A204.1 (cell line): ENCODE results near the gene DIAPH2.
"Not testable (repeated sequence)": the region's sequence is repeated elsewhere in the genome, so short reads cannot be mapped to it uniquely, and the experiment has no call there.

ENCODE experiments used
- FAIRE-seq: peaks from 2 replicates; lab custom pipeline; 2012; peaks lifted over from hg19 to GRCh38; lab: Jason Lieb, UNC

The DIAPH2 gene

DNA sequence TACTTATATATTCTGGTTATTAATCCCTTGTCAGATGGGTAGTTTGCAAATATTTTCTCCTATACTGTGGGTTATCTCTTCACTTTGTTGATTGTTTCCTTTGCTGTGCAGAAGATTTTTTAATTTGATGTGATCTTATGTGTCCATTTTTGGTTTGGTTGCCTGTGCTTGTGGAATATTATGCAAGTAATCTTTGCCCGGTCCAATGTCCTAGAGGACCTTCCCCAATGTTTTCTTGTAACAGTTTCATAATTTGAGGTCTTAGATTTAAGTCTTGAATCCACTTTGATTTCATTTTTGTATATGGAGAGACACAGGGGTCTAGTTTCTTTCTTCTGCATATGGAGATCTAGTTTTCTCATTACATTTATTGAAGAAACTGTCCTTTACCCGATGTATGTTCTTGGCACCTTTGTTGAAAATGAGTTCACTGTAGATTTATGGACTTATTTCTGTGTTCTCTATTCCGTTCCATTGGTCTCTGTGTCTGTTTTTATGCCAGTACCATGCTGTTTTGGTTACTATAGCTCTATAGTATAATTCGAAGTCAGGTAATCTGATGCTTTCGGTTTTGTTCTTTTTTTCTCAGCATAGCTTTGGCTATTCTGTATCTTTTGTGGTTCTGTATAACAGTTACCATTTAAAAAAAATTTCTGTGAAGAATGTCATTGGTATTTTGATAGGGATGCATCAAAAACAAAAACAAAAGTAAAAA, 34.7 kb downstream of the DIAPH2 start:
- FAIRE-seq, result no peak

DNA sequence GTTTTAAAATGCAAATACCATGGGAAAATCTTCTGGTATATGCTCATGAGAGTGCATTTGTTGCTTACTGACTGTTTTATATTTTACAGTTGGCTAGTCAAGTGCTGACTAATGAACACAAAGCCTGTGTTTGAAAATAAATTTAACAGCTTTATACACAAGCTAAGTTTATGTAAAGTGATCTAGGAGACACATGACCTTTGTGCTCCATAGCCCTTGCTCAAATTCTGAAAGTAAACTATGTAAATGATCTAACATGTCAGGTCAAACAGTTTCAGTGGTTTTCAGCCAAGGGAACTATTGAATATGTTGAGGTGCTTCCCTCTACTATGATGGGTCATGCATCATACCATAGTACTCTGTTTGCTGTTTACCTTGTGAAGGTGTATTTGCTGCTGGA, 36.7 kb downstream of the DIAPH2 start:
- FAIRE-seq, result no peak

DNA sequence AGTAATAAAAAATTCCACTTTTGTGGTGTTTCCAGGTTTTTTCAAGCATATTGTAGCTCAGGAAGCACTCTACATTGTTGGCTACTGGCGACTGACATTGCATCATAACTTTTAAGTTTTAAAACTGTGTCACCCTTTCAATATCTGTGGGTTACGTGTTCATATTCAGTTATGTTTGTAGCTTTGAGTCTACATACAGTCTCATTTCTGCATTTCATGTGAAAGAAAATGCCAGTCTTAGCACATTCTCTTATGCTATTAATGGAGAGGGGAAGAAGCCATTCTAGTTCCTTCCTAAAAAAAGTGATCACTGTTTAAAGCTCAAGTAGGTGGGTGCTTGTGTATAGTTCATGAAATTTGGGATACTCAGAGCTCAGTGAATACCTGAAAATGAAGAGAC, 38.1 kb downstream of the DIAPH2 start:
- FAIRE-seq, result no peak

DNA sequence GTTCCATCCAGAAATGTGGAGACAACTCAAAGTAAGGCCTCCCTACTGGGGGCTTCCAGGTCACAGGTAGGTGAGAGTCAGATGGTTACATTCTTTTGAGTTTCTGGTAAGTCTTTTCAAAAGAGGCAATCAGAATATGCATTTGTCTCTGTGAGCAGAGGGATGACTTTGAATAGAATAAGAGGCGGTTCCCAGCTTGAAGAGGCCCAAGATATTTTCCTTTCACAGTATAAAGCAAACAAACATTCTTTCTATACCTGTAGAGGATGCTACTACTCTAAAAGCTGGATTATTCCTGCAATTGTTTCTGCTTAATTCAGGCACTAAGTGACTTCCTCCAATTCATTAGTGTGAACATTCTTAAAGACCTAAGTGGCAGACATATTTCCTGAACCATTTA, 44.4 kb downstream of the DIAPH2 start:
- FAIRE-seq, result no peak

DNA sequence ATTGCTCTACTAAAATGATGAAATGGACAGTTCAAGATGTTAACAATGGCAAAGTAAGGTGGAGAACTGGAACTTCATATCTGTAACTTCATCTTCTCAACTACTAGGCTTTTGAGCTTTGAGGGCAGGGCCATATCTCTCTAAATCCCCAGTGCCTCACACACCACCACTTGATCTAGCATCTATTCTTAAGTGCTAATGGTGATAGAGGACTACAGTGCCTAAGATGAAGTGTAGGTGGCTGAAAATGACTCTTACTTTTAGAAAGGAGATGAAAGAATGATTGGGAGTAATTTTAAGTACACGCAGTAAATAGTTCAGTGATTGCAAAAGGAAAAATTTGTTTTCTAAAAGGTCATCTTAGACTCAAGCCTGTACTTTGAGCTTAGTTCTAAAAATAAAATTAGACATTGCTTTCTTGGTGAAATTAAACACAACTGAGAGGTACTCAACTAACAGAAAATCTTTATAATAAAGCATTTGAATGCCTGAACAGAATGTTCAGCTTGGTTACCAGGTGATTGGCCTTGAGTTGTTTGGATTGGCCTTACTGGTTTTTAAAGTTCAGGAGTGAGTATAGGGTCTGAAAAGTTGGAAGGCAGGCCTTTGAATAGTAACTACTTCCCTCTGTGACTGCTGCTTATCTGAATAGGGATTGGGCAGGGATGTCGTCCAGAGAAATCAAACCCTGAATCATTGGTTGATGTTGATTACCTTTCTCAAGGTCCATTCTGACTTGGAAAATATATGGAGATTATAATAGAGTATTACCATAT, 45.4 kb downstream of the DIAPH2 start:
- FAIRE-seq, result no peak

DNA sequence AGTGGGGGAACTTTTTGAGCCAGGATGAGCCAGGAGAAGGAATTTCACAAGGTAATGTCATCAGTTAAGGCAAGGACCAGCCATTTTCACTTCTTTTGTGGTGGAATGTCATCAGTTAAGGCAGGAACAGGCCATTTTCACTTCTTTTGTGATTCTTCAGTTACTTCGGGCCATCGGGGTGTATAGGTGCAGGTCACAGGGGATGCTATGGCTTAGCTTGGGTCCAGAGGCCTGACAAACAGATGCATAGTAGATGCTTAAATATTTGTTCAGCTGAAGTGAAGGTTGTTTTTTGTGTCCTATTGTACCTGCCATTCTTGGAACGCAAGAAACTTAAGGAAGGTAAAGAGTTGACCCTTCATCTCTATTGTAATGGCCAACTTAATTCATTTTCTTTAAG, 46.4 kb downstream of the DIAPH2 start:
- FAIRE-seq, result not testable (repeated sequence)

DNA sequence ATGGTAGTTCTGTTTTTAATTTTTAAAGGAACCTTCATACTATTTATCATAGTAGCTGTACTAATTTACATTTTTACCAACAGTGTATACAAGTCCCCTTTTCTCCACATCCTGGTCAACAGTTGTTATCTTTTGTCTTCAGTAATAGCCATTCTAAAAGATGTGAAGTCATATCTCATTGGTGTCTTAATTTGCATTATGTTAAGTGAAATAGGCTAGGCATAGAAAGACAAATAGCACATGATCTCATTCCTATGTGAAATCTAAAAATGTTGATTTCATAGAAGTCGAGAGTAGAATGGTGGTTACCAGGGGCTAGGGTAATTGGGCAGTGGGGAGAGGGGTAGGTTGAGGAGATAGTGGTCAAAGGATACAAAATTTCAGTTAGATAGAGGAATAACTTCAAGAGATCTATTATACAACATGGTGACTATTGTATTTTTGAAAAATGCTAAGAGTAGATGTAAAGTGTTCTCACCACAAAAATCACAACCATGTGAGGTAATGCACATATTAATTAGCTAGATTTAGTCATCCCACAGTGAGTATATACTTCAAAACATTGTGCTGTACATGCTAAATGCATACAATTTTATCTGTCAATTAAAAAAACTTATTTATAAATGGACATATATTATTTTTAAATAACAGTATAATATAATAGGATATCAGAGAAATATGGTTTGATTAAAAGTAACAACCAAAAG, 58.9 kb downstream of the DIAPH2 start:
- FAIRE-seq, result no peak

DNA sequence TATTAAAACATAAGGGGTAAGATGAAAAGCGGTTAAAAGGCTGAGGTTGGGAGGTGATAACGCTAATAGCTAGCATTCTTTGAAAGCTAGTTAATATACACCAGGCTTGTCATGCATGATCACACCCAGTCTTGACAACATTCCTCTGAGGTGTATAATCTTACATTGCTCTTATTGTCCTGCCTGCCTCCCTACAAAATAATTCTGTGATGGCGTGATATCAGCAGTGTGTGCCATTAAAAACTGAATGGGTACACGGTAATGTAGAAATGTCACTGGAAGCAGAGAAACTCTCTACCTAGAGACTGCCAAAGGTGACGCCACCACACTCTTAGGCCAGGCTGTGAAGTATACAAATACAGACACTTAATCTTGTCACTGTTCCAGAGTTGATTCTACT, 68.1 kb downstream of the DIAPH2 start:
- FAIRE-seq, result no peak

DNA sequence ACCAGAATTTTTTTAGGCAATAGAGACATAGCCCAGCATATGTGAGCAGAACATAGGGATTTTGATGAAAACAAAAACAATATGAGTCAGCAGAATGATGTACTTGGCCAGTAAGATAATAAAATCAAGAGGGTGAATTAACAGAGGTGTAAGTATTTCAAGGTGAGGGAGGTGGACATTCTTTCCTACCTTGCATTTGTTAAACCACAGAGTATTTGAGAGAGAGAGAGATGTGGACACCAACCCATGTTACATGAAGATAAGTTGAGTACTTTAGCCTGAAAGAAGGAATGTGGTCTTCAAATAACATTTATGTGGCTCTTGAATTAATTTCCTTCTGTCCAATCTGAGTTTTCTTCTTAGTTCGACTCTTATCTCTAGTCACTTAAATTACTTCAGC, 68.6 kb downstream of the DIAPH2 start:
- FAIRE-seq, result no peak

DNA sequence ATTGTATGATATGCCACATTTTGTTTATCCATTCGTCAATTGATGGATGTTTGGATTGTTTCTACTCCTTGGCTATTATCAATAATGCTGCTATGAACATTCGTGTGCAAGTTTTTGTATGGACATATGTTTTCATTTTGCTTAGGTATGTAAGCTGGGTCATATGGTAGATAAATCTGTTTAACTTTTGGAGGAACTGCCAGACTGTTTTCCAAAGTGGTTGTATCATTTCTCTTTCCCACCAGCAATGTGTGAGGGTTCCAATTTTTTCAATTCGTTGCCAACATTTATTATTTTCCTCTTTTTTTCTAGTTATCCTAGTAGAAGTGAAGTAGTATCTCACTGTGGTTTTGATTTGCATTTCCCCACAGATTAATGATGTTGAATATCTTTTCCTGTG, 71.8 kb downstream of the DIAPH2 start:
- no peak for FAIRE-seq

DNA sequence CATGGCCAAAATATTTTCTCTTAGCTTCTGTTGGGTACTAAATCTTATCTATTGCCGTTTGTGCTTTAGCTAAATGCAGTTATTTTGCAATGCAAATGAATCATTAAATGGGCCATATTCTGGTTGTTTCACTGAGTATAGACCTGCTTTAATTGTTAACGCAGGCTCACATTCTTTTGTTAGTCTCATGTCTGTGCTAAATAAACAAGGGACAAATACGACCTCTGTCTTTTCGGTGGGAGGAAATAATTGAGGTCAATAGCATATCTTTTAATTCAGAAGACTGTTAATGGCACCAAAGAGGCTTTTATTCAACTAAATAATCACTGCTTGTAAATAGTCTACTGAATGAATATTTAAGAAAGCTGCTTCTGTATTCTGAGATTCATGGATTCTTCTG, 76.9 kb downstream of the DIAPH2 start:
- no peak for FAIRE-seq

DNA sequence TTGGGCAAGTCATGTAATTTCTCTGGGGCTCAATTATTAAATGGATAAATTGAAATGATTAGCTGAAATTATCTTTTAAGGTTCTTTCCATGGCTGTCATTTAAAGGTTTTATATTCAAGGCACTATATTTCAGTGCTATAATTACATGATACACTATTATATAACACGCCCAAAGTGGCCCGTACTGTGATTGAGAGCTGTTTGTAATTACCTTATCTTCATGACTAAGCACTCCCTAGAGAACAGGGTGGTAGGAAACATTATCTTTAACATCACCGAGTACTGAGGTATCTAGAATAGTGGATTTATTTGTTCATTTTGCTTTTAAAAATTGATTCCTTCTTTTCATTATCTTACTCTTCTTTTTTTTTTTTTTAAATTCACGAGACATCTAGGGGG, 79.0 kb downstream of the DIAPH2 start:
- no peak for FAIRE-seq

DNA sequence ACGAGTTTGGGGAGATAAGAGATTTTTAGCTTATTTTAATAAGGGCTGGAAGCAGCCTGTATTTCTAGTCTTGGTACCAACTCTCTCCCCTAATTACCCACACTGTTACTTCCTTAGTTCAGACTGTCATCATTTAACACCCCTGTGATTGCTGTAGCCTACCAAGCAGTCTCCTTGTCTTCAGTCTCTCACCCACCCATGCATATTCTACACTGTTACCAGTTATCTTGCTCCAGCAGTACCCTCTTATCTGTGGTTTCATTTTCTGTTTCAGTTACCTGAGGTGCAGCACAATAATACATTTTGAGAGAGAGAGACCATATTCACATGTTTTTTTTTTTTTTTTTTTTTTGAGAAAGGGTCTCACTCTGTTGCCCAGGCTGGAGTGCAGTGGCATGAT, 80.2 kb downstream of the DIAPH2 start:
- no peak for FAIRE-seq

DNA sequence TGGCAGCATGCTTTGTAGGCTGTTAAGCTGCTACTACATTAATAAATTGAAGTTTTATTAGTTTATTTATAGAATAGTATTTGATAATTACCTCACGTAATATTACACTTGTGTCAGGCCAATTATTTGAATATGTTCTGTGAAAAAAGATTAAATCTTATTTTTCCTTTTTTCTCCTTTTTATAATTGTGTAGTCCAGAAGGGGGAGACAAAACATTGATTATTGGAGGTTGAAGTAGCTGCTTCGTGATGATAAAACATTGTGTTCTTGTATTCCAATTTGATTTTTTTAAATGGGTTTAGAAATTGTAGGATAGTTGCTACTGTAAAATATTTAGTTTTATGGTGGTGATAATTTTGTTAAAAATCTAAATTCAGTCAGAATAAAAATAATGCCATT, 85.7 kb downstream of the DIAPH2 start:
- peak; percentile 98 for FAIRE-seq

DNA sequence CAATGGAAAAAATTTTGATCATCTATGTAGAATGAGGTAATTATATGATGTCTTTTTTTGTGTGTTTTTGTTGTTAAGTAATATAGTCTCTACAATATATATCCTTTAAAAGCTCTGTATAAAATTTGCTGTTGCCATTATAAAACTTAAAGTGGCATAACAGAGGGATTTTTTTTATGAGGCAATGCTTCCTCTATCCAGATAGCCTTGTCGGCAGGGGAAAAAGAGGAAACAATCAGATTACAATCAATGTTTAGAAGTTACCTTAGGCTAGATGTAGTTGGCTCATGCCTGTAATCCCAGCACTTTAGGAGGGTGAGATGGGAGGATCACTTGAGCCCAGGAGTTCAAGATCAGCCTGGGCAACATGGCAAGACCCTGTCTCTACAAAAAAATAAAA, 86.8 kb downstream of the DIAPH2 start:
- no peak for FAIRE-seq

DNA sequence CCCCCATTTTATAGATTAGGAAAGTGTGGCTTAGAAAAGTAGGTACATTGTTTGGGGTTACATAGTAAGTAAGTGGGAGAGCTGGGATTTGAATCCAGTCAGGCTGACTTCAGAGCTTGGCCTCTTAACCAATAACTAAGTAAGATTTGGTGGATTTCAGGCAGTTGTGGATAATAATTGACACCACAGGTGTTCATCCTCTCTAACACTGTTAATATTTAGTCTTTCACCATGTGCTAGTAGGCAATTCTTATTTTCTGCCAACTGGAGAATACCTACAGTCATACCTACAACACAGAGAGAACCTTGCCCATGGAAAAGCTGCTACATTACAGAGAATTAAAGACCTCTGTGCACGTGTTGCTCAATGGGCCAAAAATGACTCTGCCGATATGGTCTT, 89.5 kb downstream of the DIAPH2 start:
- FAIRE-seq, result no peak

DNA sequence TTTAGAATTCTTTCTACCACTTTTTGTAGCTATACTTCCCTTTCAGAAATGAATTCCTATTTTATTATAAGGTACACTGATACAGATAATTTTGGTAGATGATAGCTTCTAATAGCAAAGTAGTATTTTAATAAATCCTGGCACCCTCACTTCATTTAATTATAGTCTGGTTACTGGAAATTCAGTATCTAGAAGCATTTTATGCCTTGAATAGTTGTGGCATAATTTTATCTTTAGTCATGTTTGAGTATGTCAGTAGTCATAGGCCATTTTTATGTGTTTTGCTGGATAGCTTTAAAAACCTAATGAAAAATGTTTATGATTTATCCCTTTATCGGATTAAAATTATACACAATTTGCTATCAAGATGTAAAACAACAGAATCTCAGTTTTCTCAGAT, 92.3 kb downstream of the DIAPH2 start:
- FAIRE-seq, result no peak

DNA sequence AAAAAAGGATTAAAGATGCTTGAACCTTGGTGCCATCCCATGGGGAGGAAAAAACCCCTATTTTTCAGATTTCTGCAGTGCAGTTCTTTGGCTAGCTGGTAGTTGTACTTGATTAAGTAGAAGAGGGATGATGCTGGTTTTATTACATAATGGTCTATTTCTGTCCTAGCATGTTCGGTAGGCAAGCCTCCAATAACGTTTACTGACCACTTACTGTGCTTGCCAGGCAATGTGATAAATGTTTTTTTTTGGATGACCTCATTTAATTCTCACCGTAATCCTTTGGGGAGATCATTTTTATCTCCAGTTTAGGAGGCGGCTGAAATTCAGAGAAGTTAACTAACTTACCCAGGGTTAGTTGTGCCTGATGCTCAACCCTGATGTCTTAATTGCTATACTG, 106.9 kb downstream of the DIAPH2 start:
- no peak for FAIRE-seq

DNA sequence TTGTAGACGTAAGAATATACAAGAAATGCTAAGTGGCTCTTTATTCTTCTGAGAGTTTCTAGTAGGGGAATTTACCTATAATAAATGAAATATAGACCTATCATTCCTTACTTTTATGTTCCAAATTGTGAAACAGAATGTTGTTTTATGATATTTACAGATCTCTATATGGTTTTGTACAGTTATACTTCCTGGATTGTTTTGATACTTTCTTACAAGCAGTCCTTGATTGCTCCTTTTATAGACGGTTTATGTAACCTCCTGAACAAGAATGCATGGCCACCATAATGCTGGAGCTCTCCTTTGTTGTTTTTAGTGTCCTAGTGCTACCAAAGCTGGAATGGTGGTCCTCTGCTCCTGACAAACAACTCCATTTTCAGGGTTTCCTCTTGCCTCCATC, 107.4 kb downstream of the DIAPH2 start:
- no peak for FAIRE-seq

DNA sequence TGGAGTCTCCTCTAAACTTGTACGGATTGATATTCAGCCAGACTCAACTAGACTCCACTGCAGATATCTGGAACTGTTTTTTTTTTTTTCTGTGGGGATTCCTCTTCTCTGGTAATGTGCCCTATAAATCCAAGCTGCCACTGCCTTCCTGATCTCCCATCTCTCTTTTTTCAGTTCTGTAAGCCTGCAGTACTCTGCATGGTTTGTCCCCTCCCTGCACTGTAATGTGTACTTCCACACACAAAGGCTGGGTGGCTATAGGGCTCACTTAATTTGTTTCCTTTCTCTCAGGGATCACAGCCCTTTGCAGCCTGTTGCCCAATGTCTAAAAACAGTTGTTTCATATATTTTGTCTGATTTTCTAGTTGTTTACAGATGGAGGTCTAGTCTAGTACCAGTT, 114.3 kb downstream of the DIAPH2 start:
- FAIRE-seq, result no peak

DNA sequence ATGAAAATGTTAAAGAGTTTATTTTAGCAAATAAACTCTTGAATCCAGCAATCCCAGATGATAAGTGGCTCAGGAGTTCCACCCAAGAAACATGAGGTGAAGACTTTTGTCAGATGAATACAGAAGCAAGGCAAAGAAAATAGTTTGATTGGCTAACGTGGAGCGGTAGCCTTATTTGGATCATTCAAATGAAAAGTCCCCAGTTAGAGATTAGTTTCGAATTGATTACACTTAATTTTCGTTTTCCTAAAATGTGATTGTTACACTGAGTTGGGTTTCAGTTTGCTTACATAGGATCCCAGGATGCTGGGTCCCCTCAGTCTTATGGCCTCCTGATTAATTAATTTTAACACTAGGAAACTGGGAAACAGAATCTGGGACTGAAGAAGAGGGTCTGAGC, 122.7 kb downstream of the DIAPH2 start:
- FAIRE-seq, result no peak

DNA sequence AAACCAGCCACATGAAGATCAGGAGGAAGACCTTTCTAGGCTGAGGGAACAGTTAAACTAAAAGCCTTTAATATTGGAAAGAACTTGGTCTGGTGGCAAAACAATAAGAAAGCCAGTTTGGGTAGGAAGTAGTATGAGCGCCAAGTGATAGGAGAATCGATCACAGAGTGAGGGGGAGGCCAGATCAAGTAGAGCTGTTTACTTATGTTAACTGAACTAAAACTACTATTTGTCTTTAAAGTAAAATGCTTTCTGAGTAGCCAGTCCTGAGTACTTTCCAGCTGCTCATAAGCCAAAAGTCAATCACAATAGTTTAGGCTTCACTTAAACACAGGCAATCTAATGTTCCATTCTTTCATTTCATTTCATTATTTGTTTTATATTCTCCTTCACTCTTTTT, 136.3 kb downstream of the DIAPH2 start:
- no peak for FAIRE-seq

DNA sequence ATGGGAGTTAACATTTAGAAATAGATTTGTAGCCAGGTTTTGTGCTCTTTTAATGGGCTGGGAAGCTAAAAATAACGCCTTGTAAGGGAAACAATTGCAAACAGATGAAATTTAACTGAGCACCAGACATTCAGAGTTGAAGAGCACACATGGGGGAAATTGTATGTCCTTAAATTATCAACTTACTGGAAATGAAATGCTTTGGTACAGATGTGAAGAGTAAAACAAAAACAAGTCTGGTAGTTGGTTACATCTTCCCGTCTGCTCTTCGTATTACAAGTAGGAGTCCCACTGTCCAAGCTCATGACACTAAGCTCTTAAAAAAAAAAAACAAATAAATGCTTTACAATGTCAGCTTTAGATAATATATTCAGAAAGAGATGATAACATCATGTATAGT, 139.5 kb downstream of the DIAPH2 start:
- FAIRE-seq, result no peak

DNA sequence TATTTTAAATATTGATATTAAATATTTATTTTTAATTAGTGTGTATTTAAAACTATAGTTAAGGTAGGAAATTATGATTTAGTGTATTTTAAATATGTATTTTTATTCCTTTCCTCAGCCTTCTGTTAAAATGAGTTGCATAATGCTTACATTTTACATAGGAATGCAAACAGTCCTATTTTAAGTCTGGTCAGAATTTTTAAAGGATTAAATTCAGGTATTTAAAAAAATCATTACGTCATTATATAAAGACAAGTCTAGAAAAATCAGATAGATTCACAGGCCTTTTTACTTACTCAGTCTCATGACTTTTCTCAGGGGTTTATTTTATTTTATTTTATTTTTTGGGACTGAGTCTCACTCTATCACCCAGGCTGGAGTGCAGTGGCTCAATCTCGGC, 148.7 kb downstream of the DIAPH2 start:
- FAIRE-seq, result peak; percentile 49
